ENCODE data around the gene ZBTB17. TPM values are rescaled to one million over a fixed set of nuclear protein-coding genes. Genes with fewer than 3 reads are reported as not detected.

The ZBTB17 gene
- total and polyA plus RNA-seq, 2 of the 8 experiments (the other 6 are each of a cell fraction or from before 2014, with no cell fraction given): 24.7 to 36.2 TPM

DNA sequence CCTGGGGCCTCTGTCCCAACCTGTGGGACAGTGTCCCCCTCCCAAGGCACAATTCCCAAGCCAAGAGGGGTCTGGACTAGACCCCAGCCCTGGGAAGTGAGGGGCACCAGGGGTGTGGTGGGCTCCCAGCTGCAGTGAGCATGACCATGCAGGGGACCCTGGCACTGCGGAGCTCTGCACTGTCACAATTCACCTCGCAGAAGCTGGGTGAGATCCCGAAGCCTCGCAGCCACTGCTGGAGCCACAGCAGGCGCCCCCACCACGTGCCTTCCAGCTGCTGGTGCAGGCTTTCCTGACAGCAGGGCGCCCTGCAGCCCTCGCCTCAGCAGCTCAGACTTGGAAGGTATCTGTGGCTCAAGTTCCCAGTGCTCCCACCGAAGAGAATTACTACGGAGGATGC is 18.2 kb upstream of the ZBTB17 start:
- ChIA-PET POLR2A (ENCODE audit: partially characterized antibody) (interaction anchor here (0.7 to 1.6 kb wide), 3 partner anchors 19 to 61 kb away, joined by 3 to 5 read pairs (median 3); no protein-coding TSS in a partner anchor), CTCF (ENCODE audit: partially characterized antibody) (interaction anchor here (0.9 to 2.1 kb wide), 10 partner anchors 8 to 202 kb away, joined by 3 to 15 read pairs (median 4); partner anchors contain the start of genes SRARP and ZBTB17)
- Histone ChIP-seq H3K23me2 (ENCODE audit: low read depth, low read length) (no peaks in the 10 kb centered on the region), H2BK20ac (ENCODE audit: low read length) (no peak overlapping the region), H3K56ac (replicated peaks; ENCODE audit: insufficient read length, low read depth, low read length) (no peak overlapping the region), H2AK5ac (ENCODE audit: low read depth, low read length) (no peak overlapping the region), H3K79me2 (ENCODE audit: control insufficient read depth in 1 of 2, insufficient read depth in 2 of 2, low read length in 2 of 2) (no peaks in the 10 kb centered on the region), H3K9ac (replicated peaks in 1 of 4; ENCODE audit: extremely low read depth in 1 of 4, low read depth in 3 of 4, low read length in 3 of 4) (no peak overlapping the region), H3K27ac (ENCODE audit: low read depth, low read length) (no peak overlapping the region), H4K5ac (ENCODE audit: insufficient read length, low read depth, low read length) (no peak overlapping the region), H3K27me3 (replicated peaks in 1 of 4; ENCODE audit: control insufficient read depth in 3 of 4, extremely low read depth in 1 of 4, insufficient read depth in 3 of 4, low read length in 3 of 4) (peaks cover 0 to 3% (median 0%) of the 10 kb centered on the region in 4 experiments; a peak in 1 of 7 replicates), H3K14ac (ENCODE audit: insufficient read length) (no peak overlapping the region), H2BK15ac (ENCODE audit: low read length) (no peak overlapping the region), H3K9me3 (ENCODE audit: insufficient read depth in 2 of 2, low read depth in 1 of 2, low read length in 1 of 2) (no peaks in the 10 kb centered on the region), H4K20me1 (replicated peaks in 1 of 2; ENCODE audit: control insufficient read depth in 1 of 2, insufficient read depth in 2 of 2, low read length in 2 of 2) (peaks cover 0 to 5% of the 10 kb centered on the region in 2 experiments), H2AFZ (ENCODE audit: low read length) (no peak overlapping the region), H2BK5ac (ENCODE audit: low read depth, low read length) (0 out of 2 replicates have a peak overlapping the region, but pooled peaks have one; percentile 5), H3K4me2 (ENCODE audit: insufficient read depth in 1 of 2, low read depth in 2 of 2, low read length in 2 of 2) (no peak overlapping the region), H4K91ac (replicated peaks; ENCODE audit: insufficient read length, low read length) (no peak overlapping the region), H2BK12ac (ENCODE audit: low read depth, low read length) (no peak overlapping the region), H2BK120ac (replicated peaks; ENCODE audit: low read depth, low read length) (no peak overlapping the region), H3K4ac (replicated peaks; ENCODE audit: insufficient read length, low read depth, low read length) (no peak overlapping the region), H3K79me1 (ENCODE audit: low read depth, low read length) (no peaks in the 10 kb centered on the region), H3K4me1 (replicated peaks in 1 of 4; ENCODE audit: control insufficient read depth in 3 of 4, insufficient read depth in 4 of 4, low read length in 3 of 4) (no peaks in the 10 kb centered on the region), H4K8ac (ENCODE audit: extremely low read depth, insufficient read depth, low read length) (no peak overlapping the region), H3K18ac (ENCODE audit: extremely low read depth, low read length) (no peak overlapping the region), H3K4me3 (ENCODE audit: extremely low read depth in 1 of 4, insufficient read depth in 2 of 4, low read depth in 3 of 4, low read length in 4 of 4) (no peak overlapping the region), H3K23ac (ENCODE audit: insufficient read length) (no peak overlapping the region), H3K36me3 (ENCODE audit: control insufficient read depth in 2 of 4, insufficient read depth in 4 of 4, low read length in 3 of 4) (no peaks in the 10 kb centered on the region)
- 98% methylated on average over 10 of the region's 10 CpGs; no CpG with 5 or more reads in 1 of the 2 experiments for WGBS, 2 experiments (ENCODE audit: extremely low coverage in 1 of 2, insufficient coverage in 1 of 2, insufficient read length in 1 of 2, insufficient replicate concordance in 2 of 2, low coverage in 1 of 2, low lambda C conversion rate in 2 of 2, missing lambda C conversion rate in 1 of 2)
- FAIRE-seq (no peak), DNase-seq (ENCODE audit: low read depth in 1 of 2, low spot score in 2 of 2) (no peak)
- TF ChIP-seq GTF2F1 (IDR thresholded peaks at IDR 0.05; ENCODE audit: borderline replicate concordance, low read depth, low read length): no peak
- TF ChIP-seq, protein P1, sequence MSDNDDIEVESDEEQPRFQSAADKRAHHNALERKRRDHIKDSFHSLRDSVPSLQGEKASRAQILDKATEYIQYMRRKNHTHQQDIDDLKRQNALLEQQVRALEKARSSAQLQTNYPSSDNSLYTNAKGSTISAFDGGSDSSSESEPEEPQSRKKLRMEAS (IDR thresholded peaks at IDR 0.05): no peak
- no peak for TF ChIP-seq TAF7 (optimal IDR thresholded peaks at IDR 0.05; ENCODE audit: borderline replicate concordance, low read depth, low read length)
- TF ChIP-seq YY1 (IDR thresholded peaks at IDR 0.05; ENCODE audit: low read depth, low read length): no peak
- TF ChIP-seq SIRT6 (IDR thresholded peaks at IDR 0.05; ENCODE audit: low read length): no peak
- no peak for TF ChIP-seq RXRA (IDR thresholded peaks at IDR 0.05; ENCODE audit: insufficient read depth, low read depth, low read length)
- no peak for TF ChIP-seq SIN3A (conservative IDR thresholded peaks at IDR 0.05 in 1 of 2, IDR thresholded peaks at IDR 0.05 in 1 of 2; ENCODE audit: low read depth in 1 of 2, low read length in 2 of 2)
- no peak for TF ChIP-seq POLR2A (IDR thresholded peaks at IDR 0.05; ENCODE audit: control extremely low read depth in 1 of 2, low read depth in 2 of 2, low read length in 2 of 2)
- TF ChIP-seq PHF8 (conservative IDR thresholded peaks at IDR 0.05; ENCODE audit: low read depth, low read length): no peak
- no peak for TF ChIP-seq GABPA (IDR thresholded peaks at IDR 0.05; ENCODE audit: borderline replicate concordance, insufficient read depth, low read length)
- TF ChIP-seq CBX5 (IDR thresholded peaks at IDR 0.05; ENCODE audit: low read depth, low read length): no peak
- TF ChIP-seq HDAC2 (IDR thresholded peaks at IDR 0.05; ENCODE audit: borderline replicate concordance in 1 of 2, low read depth in 2 of 2, low read length in 2 of 2): no peak
- TF ChIP-seq EZH2 (IDR thresholded peaks at IDR 0.05; ENCODE audit: low read depth, low read length, severe bottlenecking): no peak

Data from H1 (cell line).